Naive thymus-derived CD4-positive, alpha-beta T cell (primary cell): Measurements from ENCODE around the gene EFHD2. TPM values are rescaled to one million over a fixed set of nuclear protein-coding genes. Genes with fewer than 3 reads are reported as not detected.
"Not testable (repeated sequence)": the region's sequence is repeated elsewhere in the genome, so short reads cannot be mapped to it uniquely, and the experiment has no call there.

ENCODE experiments used
- ATAC-seq: fragments of 150-1000 bp; cut with Tn5 transposase; 2 replicates; pipeline ENCODE4 v1.10.0; 2021; ENCODE audit warnings: mild to moderate bottlenecking, moderate library complexity
- CTCF ChIA-PET: fragments of 350-600 bp; sonication (Branson Sonifier 250); formaldehyde crosslinking; loops from one replicate; lab custom pipeline; 2021; ENCODE audit warnings: antibody characterized with exemption; lab: Charles Lee
- POLR2A ChIA-PET: fragments of 350-600 bp; sonication (Branson Sonifier 250); formaldehyde crosslinking; loops from one replicate; lab custom pipeline; 2021; ENCODE audit warnings: antibody characterized with exemption, inconsistent platforms; lab: Charles Lee
- DNase-seq, 9 donors: peaks; one replicate each; pipeline versions ENCODE4 v3.0.0 to v3.0.0-alpha.2; 2020 to 2022; ENCODE audit warnings: mixed read lengths in 1 of 9
- H3K27ac ChIP-seq: one replicate; pipeline ENCODE4 v1.7.0; 2013; ENCODE audit warnings: mild to moderate bottlenecking, low read depth, low read length, moderate library complexity
- H3K27me3 ChIP-seq, 2 donors: one replicate each; pipeline ENCODE4 v1.7.0; 2013; ENCODE audit warnings: low read length in 2 of 2, mild to moderate bottlenecking in 2 of 2, moderate library complexity in 2 of 2; ENCODE audit not compliant: control insufficient read depth in 2 of 2, insufficient read depth in 2 of 2
- H3K36me3 ChIP-seq, 3 experiments: 1 replicate in 2 of 3; 2 replicates in 1 of 3; pipeline ENCODE4 v1.7.0; 2013; ENCODE audit warnings: low read length in 3 of 3, mild to moderate bottlenecking in 3 of 3, moderate library complexity in 1 of 3; ENCODE audit not compliant: insufficient read depth in 3 of 3, control insufficient read depth in 2 of 3
- H3K4me1 ChIP-seq, 2 donors: one replicate each; pipeline ENCODE4 v1.7.0; 2013; ENCODE audit warnings: low read length in 2 of 2, mild to moderate bottlenecking in 2 of 2, moderate library complexity in 1 of 2; ENCODE audit not compliant: control insufficient read depth in 2 of 2, insufficient read depth in 2 of 2
- H3K4me3 ChIP-seq: 2 replicates; pipeline ENCODE4 v1.7.0; 2013; ENCODE audit warnings: mild to moderate bottlenecking, low read length
- H3K9me3 ChIP-seq, 3 experiments: 1 replicate in 2 of 3; 2 replicates in 1 of 3; pipeline ENCODE4 v1.7.0; 2013; ENCODE audit warnings: low read length in 3 of 3; ENCODE audit not compliant: control insufficient read depth in 2 of 3
- H3K27ac Mint-ChIP-seq, 9 donors: one replicate each; pipeline ENCODE4 v1.8.0; 2020 to 2022; ENCODE audit warnings: mixed read lengths in 9 of 9, mild to moderate bottlenecking in 8 of 9, moderate library complexity in 5 of 9, inconsistent platforms in 2 of 9
- H3K27me3 Mint-ChIP-seq, 5 donors: one replicate each; pipeline ENCODE4 v1.8.0; 2021 to 2022; ENCODE audit warnings: mixed read lengths in 5 of 5, mild to moderate bottlenecking in 1 of 5
- H3K36me3 Mint-ChIP-seq, 5 donors: one replicate each; pipeline ENCODE4 v1.8.0; 2020 to 2022; ENCODE audit warnings: mixed read lengths in 5 of 5, mild to moderate bottlenecking in 3 of 5, inconsistent platforms in 1 of 5
- H3K4me1 Mint-ChIP-seq, 7 donors: one replicate each; pipeline ENCODE4 v1.8.0; 2020 to 2022; ENCODE audit warnings: mixed read lengths in 7 of 7, mild to moderate bottlenecking in 3 of 7, inconsistent platforms in 1 of 7
- H3K4me3 Mint-ChIP-seq, 10 donors: one replicate each; pipeline ENCODE4 v1.8.0; 2020 to 2022; ENCODE audit warnings: mild to moderate bottlenecking in 10 of 10, mixed read lengths in 10 of 10, moderate library complexity in 6 of 10, inconsistent platforms in 2 of 10
- H3K9me3 Mint-ChIP-seq, 11 donors: one replicate each; pipeline ENCODE4 v1.8.0; 2020 to 2022; ENCODE audit warnings: mixed read lengths in 11 of 11, mild to moderate bottlenecking in 4 of 11, inconsistent platforms in 1 of 11, moderate library complexity in 1 of 11
- intact Hi-C, 2 donors: fragments of 100-400 bp; cut with micrococcal nuclease; formaldehyde crosslinking; loops; one replicate each; pipeline ENCODE4 v1.15.1; 2023
- polyA plus RNA-seq, 2 donors: library from polyadenylated mRNA; unstranded; fragments of 300-500 nt; fragmentation: Illumina TruSeq; gene quantifications; one replicate each; pipeline ENCODE4 v1.2.3, GENCODE V29; 2021
- total RNA-seq, 6 experiments: library from RNA in 5 of 6; stranded (reverse) in 5 of 6; gene quantifications; 1 replicate in 5 of 6; 2 replicates in 1 of 6; pipeline ENCODE4 v1.2.3 and lab custom pipeline; 2021 to 2026

Gene EFHD2
- total and polyA plus RNA-seq, 7 experiments from 2014 or later, result 21.0 to 258 (median 32.0) TPM

GRCh38 chr1:15432324-15432723 is 22.6 kb downstream of the EFHD2 start:
- DNase-seq, result no peak
- no peaks in the 10 kb centered on the region for H3K9me3 Mint-ChIP-seq

GRCh38 chr1:15433471-15433870 is 23.8 kb downstream of the EFHD2 start:
- H3K4me3 ChIP-seq, result no peak overlapping the region
- peak overlapping the region in 1 of 9 donors; percentile 9 for H3K27ac Mint-ChIP-seq

More at GRCh38 chr1:15432324-15432723, 22.6 kb downstream of the EFHD2 start:
- no peaks in the 10 kb centered on the region for H3K27me3 ChIP-seq
- H3K36me3 ChIP-seq, result peaks cover 0 to 23% (median 0%) of the 10 kb centered on the region in 3 experiments
- intact Hi-C loops, result loop anchor here in 1 of 2 donors (10.0 kb wide), 2 partner anchors 48 to 308 kb away; no protein-coding TSS in a partner anchor
- CTCF ChIA-PET, result interaction anchor here (0.6 to 3.5 kb wide), 6 partner anchors 55 to 304 kb away, joined by 3 to 64 read pairs (median 5); no protein-coding TSS in a partner anchor
- H3K9me3 ChIP-seq, result no peaks in the 10 kb centered on the region
- H3K4me3 ChIP-seq, result no peak overlapping the region
- ATAC-seq, result no peak
- Mint-ChIP-seq H3K36me3 (peaks cover 0 to 2% (median 0%) of the 10 kb centered on the region in 5 donors), H3K4me1 (peaks cover 0 to 2% (median 0%) of the 10 kb centered on the region in 7 donors), H3K27me3 (no peaks in the 10 kb centered on the region), H3K27ac (peak overlapping the region in 1 of 9 donors; percentile 32), H3K4me3 (no peak overlapping the region)
- POLR2A ChIA-PET, result no interaction called here
- no peak overlapping the region for H3K27ac ChIP-seq
- no peaks in the 10 kb centered on the region for H3K4me1 ChIP-seq

GRCh38 chr1:15434739-15435138 is 25.1 kb downstream of the EFHD2 start:
- H3K9me3 Mint-ChIP-seq, H3K4me1 Mint-ChIP-seq, H3K27ac ChIP-seq, H3K27me3 Mint-ChIP-seq, H3K27me3 ChIP-seq, POLR2A ChIA-PET, DNase-seq, H3K36me3 ChIP-seq, H3K9me3 ChIP-seq, H3K4me1 ChIP-seq, H3K36me3 Mint-ChIP-seq, H3K4me3 Mint-ChIP-seq, H3K4me3 ChIP-seq, H3K27ac Mint-ChIP-seq: not testable (repeated sequence)
- intact Hi-C loops, result loop anchor here in 1 of 2 donors (10.0 kb wide), 2 partner anchors 50 to 310 kb away; no protein-coding TSS in a partner anchor
- CTCF ChIA-PET, result interaction anchor here (2.7 kb wide), 1 partner anchor 111 kb away, joined by 8 read pairs; no protein-coding TSS in a partner anchor
- peak; percentile 21 for ATAC-seq

More at GRCh38 chr1:15433471-15433870, 23.8 kb downstream of the EFHD2 start:
- CTCF ChIA-PET, result no interaction called here
- Mint-ChIP-seq H3K4me1 (peaks cover 0 to 2% (median 0%) of the 10 kb centered on the region in 7 donors), H3K4me3 (no peak overlapping the region), H3K27me3 (no peaks in the 10 kb centered on the region), H3K9me3 (no peaks in the 10 kb centered on the region), H3K36me3 (peaks cover 0 to under 1% (median 0%) of the 10 kb centered on the region in 5 donors)
- POLR2A ChIA-PET, result no interaction called here
- H3K9me3 ChIP-seq, result no peaks in the 10 kb centered on the region
- intact Hi-C loops, result loop anchor here in 1 of 2 donors (10.0 kb wide), 2 partner anchors 49 to 309 kb away; no protein-coding TSS in a partner anchor
- ATAC-seq (no peak), DNase-seq (no peak)
- no peaks in the 10 kb centered on the region for H3K4me1 ChIP-seq
- no peaks in the 10 kb centered on the region for H3K27me3 ChIP-seq
- H3K36me3 ChIP-seq, result peaks cover 0 to 12% (median 0%) of the 10 kb centered on the region in 3 experiments
- H3K27ac ChIP-seq, result no peak overlapping the region

GRCh38 chr1:15435239-15436077 is 25.8 kb downstream of the EFHD2 start:
- DNase-seq (no peak), ATAC-seq (no peak)
- no peak overlapping the region for H3K27ac Mint-ChIP-seq
- Histone ChIP-seq H3K9me3 (no peaks in the 10 kb centered on the region), H3K4me3 (no peak overlapping the region), H3K27ac (no peak overlapping the region), H3K36me3 (peaks cover 0 to 2% (median 0%) of the 10 kb centered on the region in 3 experiments), H3K27me3 (no peaks in the 10 kb centered on the region), H3K4me1 (no peaks in the 10 kb centered on the region)
- ChIA-PET POLR2A (no interaction called here), CTCF (interaction anchor here (2.7 kb wide), 1 partner anchor 112 kb away, joined by 8 read pairs; no protein-coding TSS in a partner anchor)
- H3K4me1 Mint-ChIP-seq, result peaks cover 0 to 2% (median 0%) of the 10 kb centered on the region in 7 donors
- no peaks in the 10 kb centered on the region for H3K36me3 Mint-ChIP-seq
- no peaks in the 10 kb centered on the region for H3K9me3 Mint-ChIP-seq
- intact Hi-C loops, result loop anchor here in 1 of 2 donors (10.0 kb wide), 2 partner anchors 51 to 311 kb away; no protein-coding TSS in a partner anchor
- H3K27me3 Mint-ChIP-seq, result no peaks in the 10 kb centered on the region
- H3K4me3 Mint-ChIP-seq, result no peak overlapping the region

GRCh38 chr1:15436881-15437442 is 27.3 kb downstream of the EFHD2 start:
- no peaks in the 10 kb centered on the region for H3K9me3 ChIP-seq
- no peak overlapping the region for H3K4me3 ChIP-seq
- no peak overlapping the region for H3K4me3 Mint-ChIP-seq
- H3K36me3 ChIP-seq, result no peaks in the 10 kb centered on the region
- no peak overlapping the region for H3K27ac Mint-ChIP-seq
- DNase-seq (no peak), ATAC-seq (no peak)
- no peaks in the 10 kb centered on the region for H3K27me3 Mint-ChIP-seq
- no peaks in the 10 kb centered on the region for H3K4me1 ChIP-seq
- H3K9me3 Mint-ChIP-seq, result no peaks in the 10 kb centered on the region
- no peak overlapping the region for H3K27ac ChIP-seq
- POLR2A ChIA-PET, result interaction anchor here (0.7 kb wide), 1 partner anchor 112 kb away, joined by 3 read pairs; no protein-coding TSS in a partner anchor
- H3K4me1 Mint-ChIP-seq, result peaks cover 0 to 2% (median 0%) of the 10 kb centered on the region in 7 donors
- no peaks in the 10 kb centered on the region for H3K36me3 Mint-ChIP-seq
- CTCF ChIA-PET, result interaction anchor here (2.7 kb wide), 1 partner anchor 113 kb away, joined by 8 read pairs; no protein-coding TSS in a partner anchor
- intact Hi-C loops, result loop anchor here in 1 of 2 donors (10.0 kb wide), 2 partner anchors 52 to 312 kb away; no protein-coding TSS in a partner anchor
- H3K27me3 ChIP-seq, result no peaks in the 10 kb centered on the region

GRCh38 chr1:15439325-15439724 is 29.6 kb downstream of the EFHD2 start:
- ChIA-PET CTCF (no interaction called here), POLR2A (no interaction called here)
- intact Hi-C loops, result loop anchor here in 1 of 2 donors (10.0 kb wide), 2 partner anchors 55 to 315 kb away; no protein-coding TSS in a partner anchor
- H3K4me3 ChIP-seq, result no peak overlapping the region
- no peaks in the 10 kb centered on the region for H3K36me3 ChIP-seq
- H3K27me3 ChIP-seq, result no peaks in the 10 kb centered on the region
- ATAC-seq, result no peak
- H3K9me3 Mint-ChIP-seq, result no peaks in the 10 kb centered on the region
- H3K27ac Mint-ChIP-seq, result no peak overlapping the region
- no peak overlapping the region for H3K4me3 Mint-ChIP-seq
- DNase-seq, result no peak
- peaks cover 0 to 2% (median 0%) of the 10 kb centered on the region in 7 donors for H3K4me1 Mint-ChIP-seq
- H3K9me3 ChIP-seq, result no peaks in the 10 kb centered on the region
- H3K36me3 Mint-ChIP-seq, result no peaks in the 10 kb centered on the region
- no peaks in the 10 kb centered on the region for H3K4me1 ChIP-seq
- no peak overlapping the region for H3K27ac ChIP-seq
- peaks cover 0 to 7% (median 0%) of the 10 kb centered on the region in 5 donors for H3K27me3 Mint-ChIP-seq
